Measurements from ENCODE around the gene TEX261. TPM values are rescaled to one million over a fixed set of nuclear protein-coding genes. Genes with fewer than 3 reads are reported as not detected.

The TEX261 gene
- total and polyA plus RNA-seq, 2 donors from 2014 or later, result 35.9 to 56.1 TPM

- H3K4me1 ChIP-seq (ENCODE audit: control insufficient read depth in 2 of 3, insufficient read depth in 2 of 3, low read depth in 1 of 3, low read length in 3 of 3), result no peaks in the 10 kb centered on the region
- no peak for DNase-seq
- TF ChIP-seq CTCF (IDR thresholded peaks at IDR 0.05; ENCODE audit: borderline replicate concordance, extremely low read depth, insufficient read depth), result no peak
- H3K36me3 ChIP-seq (ENCODE audit: control insufficient read depth in 2 of 3, insufficient read depth in 3 of 3, low read length in 3 of 3), result no peaks in the 10 kb centered on the region
- no peaks in the 10 kb centered on the region for H3K9me3 ChIP-seq (ENCODE audit: control insufficient read depth in 2 of 3, insufficient read depth in 1 of 3, low read length in 3 of 3)
- H3K27ac ChIP-seq (ENCODE audit: low read depth in 2 of 2, low read length in 2 of 2), result no peak overlapping the region
- H3K27me3 ChIP-seq (ENCODE audit: control insufficient read depth, insufficient read depth, low read length), result no peaks in the 10 kb centered on the region
- H3K4me3 ChIP-seq (ENCODE audit: low read length in 3 of 3), result no peak overlapping the region
- H3K9ac ChIP-seq (ENCODE audit: low read length in 3 of 3), result no peak overlapping the region
- intact Hi-C loops (cut with DNase I), result no loop called here
- FAIRE-seq, result no peak
These were observed 11.7 kb upstream of the TEX261 start for GRCh38 chr2:71006323-71006722.

GRCh38 chr2:71005271-71006202, 10.9 kb upstream of the TEX261 start:
- no peak overlapping the region for H3K9ac ChIP-seq (ENCODE audit: low read length in 3 of 3)
- no peak overlapping the region for H3K27ac ChIP-seq (ENCODE audit: low read depth in 2 of 2, low read length in 2 of 2)
- intact Hi-C loops (cut with DNase I), result no loop called here
- no peaks in the 10 kb centered on the region for H3K27me3 ChIP-seq (ENCODE audit: control insufficient read depth, insufficient read depth, low read length)
- no peaks in the 10 kb centered on the region for H3K4me1 ChIP-seq (ENCODE audit: control insufficient read depth in 2 of 3, insufficient read depth in 2 of 3, low read depth in 1 of 3, low read length in 3 of 3)
- TF ChIP-seq CTCF (IDR thresholded peaks at IDR 0.05; ENCODE audit: borderline replicate concordance, extremely low read depth, insufficient read depth), result no peak
- H3K9me3 ChIP-seq (ENCODE audit: control insufficient read depth in 2 of 3, insufficient read depth in 1 of 3, low read length in 3 of 3), result no peaks in the 10 kb centered on the region
- DNase-seq (no peak), FAIRE-seq (no peak)
- H3K4me3 ChIP-seq (ENCODE audit: low read length in 3 of 3), result no peak overlapping the region
- no peaks in the 10 kb centered on the region for H3K36me3 ChIP-seq (ENCODE audit: control insufficient read depth in 2 of 3, insufficient read depth in 3 of 3, low read length in 3 of 3)

- no peak for DNase-seq
- Histone ChIP-seq H3K9ac (ENCODE audit: low read length in 3 of 3) (no peak overlapping the region), H3K9me3 (ENCODE audit: control insufficient read depth in 2 of 3, insufficient read depth in 1 of 3, low read length in 3 of 3) (no peaks in the 10 kb centered on the region), H3K4me1 (ENCODE audit: control insufficient read depth in 2 of 3, insufficient read depth in 2 of 3, low read depth in 1 of 3, low read length in 3 of 3) (no peaks in the 10 kb centered on the region), H3K36me3 (ENCODE audit: control insufficient read depth in 2 of 3, insufficient read depth in 3 of 3, low read length in 3 of 3) (no peaks in the 10 kb centered on the region), H3K27me3 (ENCODE audit: control insufficient read depth, insufficient read depth, low read length) (no peaks in the 10 kb centered on the region), H3K27ac (ENCODE audit: low read depth in 2 of 2, low read length in 2 of 2) (no peak overlapping the region), H3K4me3 (ENCODE audit: low read length in 3 of 3) (no peak overlapping the region)
- FAIRE-seq, result no peak
- TF ChIP-seq CTCF (IDR thresholded peaks at IDR 0.05; ENCODE audit: borderline replicate concordance, extremely low read depth, insufficient read depth), result no peak
- intact Hi-C loops (cut with DNase I), result no loop called here
These were observed 10.2 kb upstream of the TEX261 start for GRCh38 chr2:71004857-71005256.

Measured in kidney (tissue), 14 donors.